ENCODE data around the gene PHF5A.

Gene PHF5A

GRCh38 chr22:41425660-41426365, 42.7 kb downstream of the PHF5A start:
- H3K36me3 ChIP-seq (ENCODE audit: control insufficient read depth, insufficient read depth, low read length): peaks cover 2% of the 10 kb centered on the region
- H3K27me3 ChIP-seq (replicated peaks; ENCODE audit: control insufficient read depth, insufficient read depth, low read length): no peaks in the 10 kb centered on the region
- no peak for TF ChIP-seq CTCF (IDR thresholded peaks at IDR 0.05; ENCODE audit: insufficient read depth, low read length, poor library complexity, severe bottlenecking)
- DNase-seq (ENCODE audit: extremely low read depth, insufficient read length): no peak
- H3K4me3 ChIP-seq (replicated peaks; ENCODE audit: low read depth, low read length): no peak overlapping the region

- no peak for DNase-seq (ENCODE audit: extremely low read depth, insufficient read length)
- Histone ChIP-seq H3K36me3 (ENCODE audit: control insufficient read depth, insufficient read depth, low read length) (no peaks in the 10 kb centered on the region; the same call in 1 of the 2 replicates), H3K27me3 (replicated peaks; ENCODE audit: control insufficient read depth, insufficient read depth, low read length) (no peaks in the 10 kb centered on the region), H3K4me3 (replicated peaks; ENCODE audit: low read depth, low read length) (no peak overlapping the region)
- no peak for TF ChIP-seq CTCF (IDR thresholded peaks at IDR 0.05; ENCODE audit: insufficient read depth, low read length, poor library complexity, severe bottlenecking)
Observed at GRCh38 chr22:41418717-41419116, 49.8 kb downstream of the PHF5A start.

GRCh38 chr22:41417622-41418390, 50.7 kb downstream of the PHF5A start:
- DNase-seq (ENCODE audit: extremely low read depth, insufficient read length): no peak
- Histone ChIP-seq H3K27me3 (replicated peaks; ENCODE audit: control insufficient read depth, insufficient read depth, low read length) (no peaks in the 10 kb centered on the region), H3K36me3 (ENCODE audit: control insufficient read depth, insufficient read depth, low read length) (no peaks in the 10 kb centered on the region; the same call in 1 of the 2 replicates), H3K4me3 (replicated peaks; ENCODE audit: low read depth, low read length) (no peak overlapping the region)
- no peak for TF ChIP-seq CTCF (IDR thresholded peaks at IDR 0.05; ENCODE audit: insufficient read depth, low read length, poor library complexity, severe bottlenecking)

- Histone ChIP-seq H3K4me3 (replicated peaks; ENCODE audit: low read depth, low read length) (peak overlapping the region; percentile 77), H3K27me3 (replicated peaks; ENCODE audit: control insufficient read depth, insufficient read depth, low read length) (no peaks in the 10 kb centered on the region), H3K36me3 (ENCODE audit: control insufficient read depth, insufficient read depth, low read length) (no peaks in the 10 kb centered on the region; the same call in 1 of the 2 replicates)
- DNase-seq (ENCODE audit: extremely low read depth, insufficient read length): no peak
- TF ChIP-seq CTCF (IDR thresholded peaks at IDR 0.05; ENCODE audit: insufficient read depth, low read length, poor library complexity, severe bottlenecking): no peak
Observed at GRCh38 chr22:41415554-41415953, 52.9 kb downstream of the PHF5A start.

GRCh38 chr22:41411021-41411851, 57.3 kb downstream of the PHF5A start:
- TF ChIP-seq CTCF (IDR thresholded peaks at IDR 0.05; ENCODE audit: insufficient read depth, low read length, poor library complexity, severe bottlenecking): no peak
- DNase-seq (ENCODE audit: extremely low read depth, insufficient read length): no peak
- Histone ChIP-seq H3K4me3 (replicated peaks; ENCODE audit: low read depth, low read length) (no peak overlapping the region), H3K36me3 (ENCODE audit: control insufficient read depth, insufficient read depth, low read length) (no peaks in the 10 kb centered on the region; the same call in 1 of the 2 replicates), H3K27me3 (replicated peaks; ENCODE audit: control insufficient read depth, insufficient read depth, low read length) (no peaks in the 10 kb centered on the region)

Measured in GM06990 (cell line).